Coronary artery (tissue), 2 donors: ENCODE data around the gene NES.

ENCODE experiments used
- DNase-seq: peaks from one replicate; pipeline ENCODE4 v3.0.0-alpha.2; 2017; ENCODE audit warnings: low spot score
- H3K27ac ChIP-seq, 2 donors: fragments of 200-600 bp; sonication (generic); one replicate each; pipeline ENCODE4 v1.5.1; 2016 to 2019
- H3K4me3 ChIP-seq: fragments of 200-600 bp; sonication (generic); 2 replicates; pipeline ENCODE4 v1.5.1; 2016; ENCODE audit warnings: mild to moderate bottlenecking, moderate library complexity
- TF ChIP-seq, protein P1 (sequence below): fragments of 200-600 bp; sonication (generic); IDR thresholded peaks from one replicate; pipeline ENCODE4 v1.5.1; 2019; ENCODE audit warnings: antibody characterized with exemption

The NES gene

DNA sequence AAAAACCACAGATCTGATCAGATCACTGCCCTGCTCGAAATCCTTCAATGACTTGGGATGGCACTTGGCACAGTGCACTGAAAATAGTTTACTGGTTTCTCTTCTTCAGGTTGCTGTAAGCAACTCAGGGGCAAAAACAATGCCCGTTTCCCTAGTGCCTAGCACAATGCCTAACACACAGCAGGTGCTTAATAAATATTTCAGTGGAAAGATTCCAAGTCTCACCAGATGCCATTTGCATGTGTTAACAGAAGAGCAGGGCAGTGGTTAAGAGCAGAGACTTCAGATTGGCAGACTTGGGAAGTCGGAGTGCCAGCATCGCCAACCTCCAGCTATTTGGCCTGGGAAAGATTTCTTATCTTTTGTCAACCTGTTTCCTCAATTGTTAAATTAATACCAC, 40.1 kb upstream of the NES start:
- no peak overlapping the region for H3K4me3 ChIP-seq
- H3K27ac ChIP-seq: no peak overlapping the region
- TF ChIP-seq, protein P1, sequence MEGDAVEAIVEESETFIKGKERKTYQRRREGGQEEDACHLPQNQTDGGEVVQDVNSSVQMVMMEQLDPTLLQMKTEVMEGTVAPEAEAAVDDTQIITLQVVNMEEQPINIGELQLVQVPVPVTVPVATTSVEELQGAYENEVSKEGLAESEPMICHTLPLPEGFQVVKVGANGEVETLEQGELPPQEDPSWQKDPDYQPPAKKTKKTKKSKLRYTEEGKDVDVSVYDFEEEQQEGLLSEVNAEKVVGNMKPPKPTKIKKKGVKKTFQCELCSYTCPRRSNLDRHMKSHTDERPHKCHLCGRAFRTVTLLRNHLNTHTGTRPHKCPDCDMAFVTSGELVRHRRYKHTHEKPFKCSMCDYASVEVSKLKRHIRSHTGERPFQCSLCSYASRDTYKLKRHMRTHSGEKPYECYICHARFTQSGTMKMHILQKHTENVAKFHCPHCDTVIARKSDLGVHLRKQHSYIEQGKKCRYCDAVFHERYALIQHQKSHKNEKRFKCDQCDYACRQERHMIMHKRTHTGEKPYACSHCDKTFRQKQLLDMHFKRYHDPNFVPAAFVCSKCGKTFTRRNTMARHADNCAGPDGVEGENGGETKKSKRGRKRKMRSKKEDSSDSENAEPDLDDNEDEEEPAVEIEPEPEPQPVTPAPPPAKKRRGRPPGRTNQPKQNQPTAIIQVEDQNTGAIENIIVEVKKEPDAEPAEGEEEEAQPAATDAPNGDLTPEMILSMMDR: no peak
- no peak for DNase-seq

- no peak for DNase-seq
- Histone ChIP-seq H3K4me3 (no peak overlapping the region), H3K27ac (no peak overlapping the region)
- TF ChIP-seq, protein P1: no peak
Measured at GRCh38 chr1:156714830-156715229, 37.6 kb upstream of the NES start.

- TF ChIP-seq, protein P1: no peak
- no peak for DNase-seq
- H3K4me3 ChIP-seq: no peak overlapping the region
- H3K27ac ChIP-seq: no peak overlapping the region
Measured at GRCh38 chr1:156712626-156713025, 35.4 kb upstream of the NES start.

GRCh38 chr1:156711011-156711817, 34.0 kb upstream of the NES start:
- Histone ChIP-seq H3K27ac (no peak overlapping the region), H3K4me3 (no peak overlapping the region)
- DNase-seq: no peak
- TF ChIP-seq, protein P1: no peak

DNA sequence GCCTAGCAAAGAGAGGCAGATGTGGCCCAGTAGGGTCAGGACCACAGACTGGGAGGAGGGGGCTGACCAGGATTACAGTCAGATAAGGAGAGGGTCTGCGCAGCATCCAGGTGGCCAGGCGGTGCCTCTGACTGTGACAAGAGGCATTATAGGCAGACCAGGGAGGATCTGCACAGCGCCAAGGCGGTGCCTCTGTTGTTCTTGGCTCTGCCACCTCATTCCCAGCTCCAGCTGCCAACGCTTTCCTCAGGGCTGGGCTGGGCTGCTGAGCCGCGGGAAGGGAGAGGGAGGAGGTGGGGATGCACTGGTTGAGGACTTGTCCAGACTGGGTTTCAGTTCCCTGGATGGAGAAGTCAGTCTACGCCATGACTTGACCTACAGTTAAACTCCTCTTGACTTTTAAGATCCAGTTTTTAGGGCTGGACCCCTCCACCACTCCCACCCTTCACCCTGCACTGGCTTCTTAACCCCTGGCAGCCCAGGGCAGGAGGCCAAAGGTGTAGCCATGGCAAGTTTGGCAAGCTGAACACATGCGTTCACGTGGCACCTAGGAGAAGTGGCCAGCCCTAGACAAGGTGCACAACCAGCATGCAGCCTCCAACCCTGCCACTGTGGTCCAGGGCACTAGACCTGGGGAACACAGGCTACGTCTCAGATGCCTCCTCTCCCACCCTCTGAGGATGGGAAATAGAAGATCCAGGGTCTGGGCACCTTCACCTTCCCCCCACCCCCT, 32.7 kb upstream of the NES start:
- peak; percentile 88 for DNase-seq
- TF ChIP-seq, protein P1: no peak
- no peak overlapping the region for H3K4me3 ChIP-seq
- peak overlapping the region; percentile 16 to 89 for H3K27ac ChIP-seq

- Histone ChIP-seq H3K4me3 (no peak overlapping the region), H3K27ac (peak overlapping the region; percentile 16 to 89)
- TF ChIP-seq, protein P1: no peak
- DNase-seq: no peak
Measured at GRCh38 chr1:156709031-156709430, 31.8 kb upstream of the NES start.
